Iris pigment epithelial cell (primary cell): ENCODE results near the gene ITPK1.

ENCODE experiments used
- DNase-seq: peaks from one replicate; pipeline ENCODE4 v3.0.0-alpha.2; 2011; ENCODE audit warnings: low read depth

Gene ITPK1

DNA sequence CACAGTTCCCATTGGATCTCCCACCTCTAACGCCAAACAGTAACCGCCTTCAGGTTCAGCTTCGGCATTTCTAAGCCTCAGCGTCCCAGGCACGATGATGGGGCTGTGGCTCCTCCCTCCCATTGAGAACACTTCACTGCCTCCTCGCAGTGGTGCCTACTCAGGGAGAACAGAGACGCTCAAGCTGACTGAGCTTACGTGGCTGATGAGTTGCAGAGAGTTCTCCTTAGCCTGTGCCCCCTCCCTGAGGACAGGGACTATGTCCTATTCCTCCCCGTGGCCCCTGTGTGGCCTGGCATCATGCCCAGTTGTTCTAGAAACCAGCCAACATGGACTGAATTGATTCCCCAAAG lies 87.0 kb downstream of the ITPK1 start:
- no peak for DNase-seq

DNA sequence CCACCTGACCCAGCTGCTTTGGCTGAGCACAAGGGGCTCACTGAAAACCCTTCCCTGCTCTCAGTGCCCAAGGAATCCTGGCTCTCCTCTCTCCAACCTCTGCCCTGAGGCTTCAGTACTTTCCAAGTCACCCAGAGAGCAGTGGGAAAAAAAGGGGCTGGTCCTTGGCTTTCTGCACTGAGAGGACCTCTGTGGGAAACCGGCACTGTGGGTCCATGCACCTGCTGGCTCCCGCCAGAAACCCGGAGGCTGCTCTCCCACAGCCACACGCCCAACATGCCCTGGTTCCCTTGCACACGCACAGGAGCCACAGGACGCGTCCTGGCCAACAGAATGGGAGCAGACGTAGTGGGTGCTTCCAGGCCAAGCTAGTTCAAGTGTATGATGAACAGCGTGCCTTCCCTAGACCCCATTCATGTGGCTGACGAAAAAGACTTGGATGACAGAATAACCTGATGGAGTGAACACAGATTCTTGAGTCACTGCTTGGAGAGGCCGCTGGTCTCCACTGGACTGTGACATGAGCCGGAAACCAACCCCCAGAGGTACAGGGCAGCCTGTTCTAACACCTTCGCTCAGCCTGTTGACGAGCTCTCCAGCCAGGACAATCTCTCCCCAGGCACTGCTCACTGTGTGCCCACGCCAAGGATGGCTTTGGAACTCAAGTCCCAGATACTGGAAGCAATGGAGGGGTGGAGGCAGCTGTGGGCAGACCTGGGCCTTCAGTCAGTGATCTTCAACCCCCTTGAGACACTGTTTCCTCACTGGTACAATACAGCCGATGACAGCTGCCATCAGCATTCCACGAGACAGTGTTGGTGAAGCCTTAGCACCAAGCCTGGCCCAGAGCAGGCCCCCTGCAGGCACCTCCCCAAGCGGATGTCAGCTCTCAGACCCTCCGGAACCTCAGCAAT lies 87.7 kb downstream of the ITPK1 start:
- DNase-seq: no peak

DNA sequence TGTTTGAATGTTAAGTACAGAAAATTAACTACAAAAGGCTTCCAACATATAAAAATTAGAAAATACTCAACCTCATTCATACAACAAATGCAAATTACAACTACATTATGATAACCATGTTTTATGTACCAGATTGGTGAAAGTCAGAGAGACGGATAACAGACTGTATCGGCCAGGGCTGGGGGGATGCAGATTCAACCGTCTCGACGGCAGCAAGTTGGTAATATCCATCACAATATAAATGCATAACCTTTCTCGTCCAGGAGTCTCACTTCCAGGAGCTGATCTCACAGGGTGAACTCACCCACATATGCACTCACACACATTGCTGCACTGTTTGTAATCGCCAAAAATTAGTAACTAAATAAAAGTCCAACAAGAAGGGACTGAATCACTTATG lies 89.4 kb downstream of the ITPK1 start:
- no peak for DNase-seq

DNA sequence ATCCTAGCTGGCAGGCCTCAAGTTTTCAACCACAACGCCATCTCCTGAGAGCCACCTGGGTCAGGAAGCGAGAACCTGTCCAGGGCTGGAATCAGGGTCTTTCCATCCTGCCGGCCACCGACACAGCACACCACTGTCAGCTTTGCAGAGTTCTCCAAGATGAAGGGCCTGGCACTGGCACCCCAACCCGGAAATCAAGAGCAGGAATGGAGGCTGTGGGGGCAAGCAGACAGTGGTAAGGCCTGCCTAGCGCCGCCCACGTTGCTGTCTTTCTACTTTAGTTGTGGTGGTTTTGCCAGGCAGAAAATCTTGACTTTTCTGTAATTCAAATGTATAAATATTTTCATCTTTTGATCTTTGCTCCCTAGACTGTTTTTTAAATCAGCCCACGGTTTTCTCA lies 90.7 kb downstream of the ITPK1 start:
- DNase-seq: no peak

DNA sequence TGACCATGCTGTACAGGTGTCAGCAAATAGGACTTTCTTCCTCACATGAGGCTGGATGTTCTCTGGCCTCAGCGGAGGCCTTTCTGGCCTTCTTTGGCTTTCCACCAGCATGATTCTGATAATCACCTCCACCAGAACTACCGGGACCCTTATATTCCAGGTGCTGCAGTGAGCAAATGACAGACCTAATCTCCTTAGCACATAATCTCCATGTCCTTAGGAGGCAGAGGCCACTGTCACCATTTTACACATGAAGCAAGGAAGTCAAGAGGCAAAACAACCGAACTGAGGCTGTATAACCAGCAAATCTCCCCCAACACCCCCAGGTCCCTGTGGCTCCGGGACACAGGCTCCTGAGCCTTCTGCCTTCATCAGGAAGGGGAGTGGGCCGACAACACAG lies 91.2 kb downstream of the ITPK1 start:
- DNase-seq: no peak

DNA sequence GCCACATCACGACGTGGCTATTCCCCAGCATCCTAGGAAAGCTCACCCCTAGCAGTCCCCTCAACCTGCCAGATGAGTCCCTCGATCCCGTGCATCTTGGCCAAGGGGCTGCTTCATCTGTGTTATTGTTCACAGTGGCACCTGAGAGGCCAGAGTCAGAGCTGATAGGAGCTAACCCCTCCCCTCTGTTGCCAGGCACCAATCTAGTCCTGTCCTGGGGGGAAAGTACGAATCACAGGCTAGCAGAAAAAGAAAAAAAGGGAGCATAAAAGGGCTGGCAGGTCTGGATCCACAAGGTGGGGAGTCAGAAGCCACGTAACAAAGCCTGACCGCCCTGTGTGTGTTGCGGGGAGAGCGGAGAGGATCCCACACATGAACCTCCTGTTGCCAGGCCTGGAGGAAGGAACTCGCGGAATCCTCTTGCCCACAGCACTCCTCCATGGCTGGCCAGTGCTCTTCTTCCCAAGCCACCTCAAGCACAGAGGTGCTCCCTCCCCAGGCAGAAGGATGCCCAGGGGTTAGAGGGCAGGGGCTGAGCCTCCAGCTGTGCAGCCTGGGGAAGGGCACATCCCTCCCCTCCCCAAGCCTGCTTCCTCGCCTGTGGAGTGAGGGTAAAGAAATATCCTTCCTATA lies 91.8 kb downstream of the ITPK1 start:
- no peak for DNase-seq

DNA sequence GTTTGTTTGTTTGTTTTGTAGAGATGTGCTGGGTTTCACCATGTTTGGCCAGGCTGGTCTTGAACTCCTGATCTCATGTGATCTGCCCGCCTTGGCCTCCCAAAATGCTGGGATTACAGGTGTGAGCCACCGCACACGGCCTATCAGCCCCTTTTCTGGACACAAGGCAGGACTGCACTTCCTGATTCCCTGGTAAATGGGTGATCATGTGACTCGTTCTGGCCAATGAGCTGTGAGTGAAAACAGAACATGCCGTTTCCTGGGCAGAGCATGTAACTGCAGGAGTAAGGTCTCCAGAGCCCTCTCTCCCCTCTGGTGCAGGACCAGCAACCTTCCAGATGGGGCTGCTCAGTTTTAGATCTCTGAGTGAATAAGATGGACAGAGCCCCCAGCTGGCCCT lies 92.7 kb downstream of the ITPK1 start:
- peak; percentile 22 for DNase-seq

DNA sequence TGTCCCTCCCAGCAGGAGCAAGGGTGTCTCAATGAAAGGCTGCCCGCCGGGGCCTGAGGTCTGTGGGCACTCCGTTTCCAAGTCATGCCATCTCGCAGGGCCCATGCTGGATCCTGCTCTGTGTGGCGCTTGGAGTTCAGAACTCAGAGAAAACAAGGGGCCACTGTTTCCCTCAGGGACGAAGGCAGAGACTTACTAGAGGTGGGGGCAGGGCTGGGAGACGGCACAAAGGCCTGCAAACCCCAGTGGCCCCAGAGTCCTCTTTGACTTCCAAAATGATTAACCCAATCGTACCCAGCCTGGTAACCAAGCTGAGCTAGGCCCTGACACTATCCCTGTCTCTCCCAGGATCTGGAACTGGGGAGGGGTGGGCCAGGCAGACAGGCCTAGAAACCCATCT lies 95.8 kb downstream of the ITPK1 start:
- no peak for DNase-seq

DNA sequence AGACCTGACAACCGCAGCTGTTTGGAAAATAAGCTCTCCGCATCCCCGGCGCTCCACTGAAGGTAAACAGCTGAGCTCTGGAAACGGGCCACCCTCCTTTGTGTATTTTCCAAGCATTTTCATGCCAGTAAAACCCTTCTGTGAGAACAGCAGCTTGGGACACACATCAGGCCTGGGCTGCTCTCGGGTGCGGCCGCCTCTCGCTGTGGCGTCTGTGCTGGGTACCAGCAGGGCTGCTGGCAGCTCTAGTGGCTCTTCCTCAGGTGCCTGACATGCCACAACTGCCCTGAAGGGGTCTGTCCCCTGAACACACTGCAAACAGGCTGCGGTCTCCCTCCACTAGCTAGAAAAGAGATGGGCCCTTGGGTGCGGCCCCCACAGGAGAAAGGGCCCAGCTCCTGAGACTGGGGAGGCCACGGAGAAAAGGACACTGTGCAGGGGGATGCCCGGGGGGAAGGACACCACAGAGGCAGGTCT lies 96.3 kb downstream of the ITPK1 start:
- no peak for DNase-seq

DNA sequence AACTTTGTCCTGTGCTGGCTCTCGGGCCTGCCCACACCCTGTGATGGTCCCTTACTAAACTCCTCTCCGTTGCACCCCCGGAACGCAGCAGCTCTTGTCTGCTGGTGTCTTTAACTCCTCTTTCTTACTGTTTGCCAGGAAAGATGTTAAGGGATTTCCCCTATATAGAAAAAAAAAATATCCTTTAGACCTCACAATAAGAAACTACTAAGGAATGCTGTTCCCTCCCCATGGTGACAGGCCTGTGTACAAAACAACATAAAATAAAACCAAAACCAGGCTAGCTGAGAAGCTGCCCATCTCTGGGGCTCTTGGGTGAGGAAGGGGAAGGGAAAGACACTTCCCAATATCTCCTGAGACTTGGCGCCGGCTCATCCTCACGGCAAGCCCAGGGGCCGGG lies 97.4 kb downstream of the ITPK1 start:
- DNase-seq: no peak

DNA sequence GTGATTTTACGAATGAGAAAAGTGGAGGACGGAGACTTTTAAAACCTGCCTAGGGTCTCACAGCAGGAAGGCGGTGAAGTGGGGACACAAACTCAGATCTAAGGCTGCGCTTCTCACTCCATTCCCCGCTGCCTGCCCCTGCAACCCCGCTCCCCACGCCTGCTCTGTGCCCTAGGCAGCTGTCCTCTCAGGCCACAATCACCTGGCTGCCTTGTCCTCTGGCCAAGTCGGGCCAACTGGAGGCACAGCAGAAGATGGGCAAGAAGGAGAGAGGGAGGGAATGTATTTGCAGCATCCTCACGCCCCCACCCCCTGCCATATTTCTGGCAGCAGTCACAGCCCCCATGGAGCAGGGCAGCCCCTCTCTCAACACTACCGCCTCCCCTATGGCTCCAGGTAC lies 97.8 kb downstream of the ITPK1 start:
- DNase-seq: no peak

DNA sequence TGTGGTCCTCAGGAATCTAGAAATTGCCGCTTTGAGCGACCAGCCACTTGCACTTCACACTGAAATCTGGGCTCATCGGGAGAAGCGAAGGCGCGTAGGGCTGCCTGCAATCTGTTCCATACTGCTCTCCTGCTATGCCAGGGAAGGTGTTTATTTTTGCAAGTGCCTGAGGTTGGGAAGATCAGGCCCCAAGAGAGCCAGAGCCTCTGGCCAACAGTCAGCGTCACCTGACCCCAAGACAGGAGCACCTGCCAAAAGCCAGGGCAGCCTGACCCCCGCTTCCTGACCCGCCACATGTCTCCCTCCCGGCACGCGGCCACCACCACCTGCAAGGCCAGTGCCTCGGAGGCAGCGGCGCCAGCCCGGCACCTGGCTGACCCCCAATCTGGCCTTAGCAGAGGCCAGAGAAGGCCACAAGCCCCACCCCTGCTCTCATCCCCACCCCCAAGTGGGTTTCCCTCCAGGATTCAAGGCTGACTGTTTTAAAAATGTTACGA lies 98.4 kb downstream of the ITPK1 start:
- DNase-seq: no peak

DNA sequence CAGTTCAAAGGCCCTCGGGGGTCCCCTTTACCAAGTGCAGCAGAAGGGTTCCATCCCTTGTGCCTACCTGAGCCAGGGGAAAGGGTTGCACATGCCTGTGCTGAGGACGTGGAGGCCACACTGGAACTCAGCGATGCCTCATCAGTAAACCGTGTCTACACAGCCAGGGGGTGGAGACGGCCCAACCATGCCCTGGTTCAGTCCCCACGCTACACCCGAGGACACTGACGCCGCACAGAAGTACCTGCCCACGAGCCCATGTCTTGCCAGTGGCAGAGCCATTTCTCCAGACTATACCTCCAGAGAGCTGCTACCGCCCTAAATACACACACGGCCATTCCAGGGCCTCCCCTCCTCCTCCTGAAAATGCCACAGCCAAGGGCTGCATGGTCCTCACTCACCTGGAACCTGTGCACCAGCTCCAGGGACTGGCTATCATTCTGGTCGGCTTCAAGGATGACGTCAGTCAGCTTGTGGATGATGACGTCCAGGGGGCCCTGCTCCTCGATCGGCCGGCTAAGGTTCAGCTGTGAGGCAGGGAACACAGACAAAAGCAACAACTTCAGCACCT lies 99.4 kb downstream of the ITPK1 start:
- DNase-seq: no peak

DNA sequence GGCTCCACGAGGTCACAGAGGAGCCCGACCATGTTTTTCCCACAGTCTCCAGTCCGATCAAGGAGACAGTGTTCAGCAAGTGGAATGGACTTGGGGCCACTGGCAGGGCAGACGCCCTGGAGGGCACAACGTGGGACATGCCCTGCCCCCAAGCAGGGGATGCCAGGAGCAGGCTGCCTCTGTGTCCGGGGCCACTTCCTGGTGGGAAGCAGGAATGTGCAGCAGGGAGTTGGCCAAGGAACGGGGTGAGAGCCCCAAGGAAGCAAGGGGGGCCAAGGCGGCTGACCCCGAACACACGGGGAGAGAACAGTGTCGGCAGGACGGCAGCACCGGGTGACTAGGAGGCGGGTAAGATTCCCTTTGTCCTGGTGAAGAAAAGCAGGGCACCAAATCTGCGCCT lies 100.2 kb downstream of the ITPK1 start:
- no peak for DNase-seq

DNA sequence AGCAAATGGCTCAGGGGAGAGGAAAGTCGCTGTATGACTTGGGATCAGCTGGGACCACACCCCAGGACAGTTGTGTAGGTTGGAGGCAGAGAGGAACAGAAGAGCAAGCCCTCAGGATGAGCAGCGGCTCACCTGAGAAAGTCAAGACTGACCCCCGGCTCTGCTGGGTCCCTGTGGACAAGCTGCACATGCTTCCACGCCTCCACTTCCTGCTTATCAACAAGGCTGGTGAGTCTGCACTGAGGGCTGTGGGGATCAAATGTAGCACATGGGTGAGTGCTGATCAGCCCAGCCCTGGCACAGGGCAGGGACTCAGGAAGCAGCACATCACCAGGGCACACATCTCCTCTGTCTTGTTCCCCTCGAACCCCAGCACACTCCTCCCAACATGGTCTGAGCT lies 100.7 kb downstream of the ITPK1 start:
- no peak for DNase-seq

DNA sequence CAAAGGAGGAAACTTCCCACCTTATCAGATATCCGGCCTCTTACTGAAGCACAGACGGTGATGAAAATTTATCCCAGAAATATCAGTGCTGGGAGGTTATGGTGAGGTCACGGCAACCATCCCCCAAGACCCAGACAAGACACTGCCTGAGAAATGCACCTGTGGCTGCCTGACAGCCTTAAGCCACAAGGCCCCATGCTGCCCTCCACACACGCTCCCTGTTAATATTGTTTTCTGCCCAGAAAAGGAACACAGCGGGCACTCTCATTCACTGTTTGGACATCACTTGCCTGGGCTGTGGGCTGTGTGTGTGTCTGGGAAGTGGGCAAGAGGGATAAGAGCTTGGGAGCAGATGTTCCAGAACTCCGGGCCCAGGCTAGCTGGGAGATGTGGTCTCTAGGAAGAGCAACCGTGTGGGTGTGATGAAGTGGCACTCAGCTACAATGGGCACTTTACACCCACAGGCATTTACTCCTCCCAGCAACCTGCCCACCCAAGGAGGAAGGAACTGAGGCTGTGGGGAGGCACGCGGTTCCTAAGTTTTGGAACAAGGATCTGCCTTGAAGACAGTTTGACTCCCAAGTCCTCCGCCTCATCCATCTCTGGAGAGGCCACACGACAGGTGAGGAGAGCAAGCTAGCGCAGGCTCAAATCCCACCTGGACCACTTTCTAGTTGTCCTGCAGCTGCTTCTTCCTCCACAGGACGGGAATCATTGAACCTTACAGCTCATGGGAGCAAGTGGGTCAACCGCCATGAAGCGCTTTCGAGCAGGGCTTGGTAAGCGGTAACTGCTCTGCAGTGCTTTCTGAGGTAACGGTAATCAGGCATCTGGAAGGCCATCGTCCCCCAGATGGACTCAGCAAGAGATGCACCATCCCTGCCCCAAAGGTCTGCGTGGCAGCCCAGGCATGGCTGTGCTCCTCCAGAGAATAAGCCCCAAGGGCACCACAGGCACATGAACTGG lies 101.4 kb downstream of the ITPK1 start:
- no peak for DNase-seq

DNA sequence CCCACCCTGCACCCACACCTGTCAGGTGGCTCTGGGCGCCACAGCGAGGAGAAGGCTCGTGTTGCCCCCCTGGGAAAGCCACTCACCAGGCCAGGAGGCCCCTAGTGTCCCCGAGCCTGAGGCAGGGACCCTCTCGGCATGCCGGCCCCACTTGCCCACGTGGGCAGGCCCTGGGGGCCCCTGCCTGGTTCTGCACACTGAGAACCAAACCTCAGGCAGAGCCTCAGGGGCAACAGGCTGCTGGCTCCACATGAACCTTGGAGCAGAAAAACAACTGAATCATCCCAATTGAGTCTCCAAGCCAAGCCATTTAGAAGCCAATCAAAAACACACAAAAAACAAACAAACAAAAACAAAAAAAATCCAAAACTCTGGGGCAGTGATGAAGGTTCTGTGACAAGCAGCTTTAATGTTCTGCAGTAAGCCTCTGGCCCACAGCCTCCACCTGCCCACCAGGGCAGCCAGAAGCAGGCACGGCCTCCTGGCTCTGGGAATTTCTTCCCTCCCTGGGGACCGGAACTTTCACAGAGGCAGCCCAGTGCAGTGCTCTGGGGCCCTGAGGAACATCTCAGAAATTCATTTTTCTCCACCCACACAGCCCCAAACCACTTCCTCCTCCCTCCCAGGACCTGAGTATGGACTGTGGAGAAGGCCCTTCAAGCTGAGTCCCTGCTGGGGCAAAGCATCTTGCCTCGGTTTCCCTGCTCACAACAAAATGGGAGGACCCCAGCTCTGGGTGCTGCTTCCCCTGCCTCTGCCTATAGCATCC lies 102.6 kb downstream of the ITPK1 start:
- peak; percentile 49 for DNase-seq

DNA sequence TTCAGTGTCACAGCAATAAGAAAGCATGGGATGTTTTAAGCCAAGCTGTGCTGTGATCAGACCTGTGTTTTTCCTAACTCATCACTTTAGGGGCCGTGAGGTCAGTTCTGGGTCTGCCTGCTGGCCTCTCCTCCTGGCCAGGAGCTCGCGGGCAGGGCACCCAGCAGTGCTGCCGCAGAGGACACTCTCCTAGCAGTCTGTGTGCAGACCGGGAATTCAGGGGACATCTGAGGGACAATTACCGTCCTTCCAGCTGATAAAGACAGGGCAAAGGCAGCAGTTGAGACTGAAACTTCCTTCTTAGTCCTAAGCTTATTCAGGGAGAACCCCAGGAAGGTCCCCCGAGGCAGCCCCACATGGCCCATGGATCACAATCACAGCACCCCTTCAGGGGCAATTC lies 103.2 kb downstream of the ITPK1 start:
- DNase-seq: no peak

DNA sequence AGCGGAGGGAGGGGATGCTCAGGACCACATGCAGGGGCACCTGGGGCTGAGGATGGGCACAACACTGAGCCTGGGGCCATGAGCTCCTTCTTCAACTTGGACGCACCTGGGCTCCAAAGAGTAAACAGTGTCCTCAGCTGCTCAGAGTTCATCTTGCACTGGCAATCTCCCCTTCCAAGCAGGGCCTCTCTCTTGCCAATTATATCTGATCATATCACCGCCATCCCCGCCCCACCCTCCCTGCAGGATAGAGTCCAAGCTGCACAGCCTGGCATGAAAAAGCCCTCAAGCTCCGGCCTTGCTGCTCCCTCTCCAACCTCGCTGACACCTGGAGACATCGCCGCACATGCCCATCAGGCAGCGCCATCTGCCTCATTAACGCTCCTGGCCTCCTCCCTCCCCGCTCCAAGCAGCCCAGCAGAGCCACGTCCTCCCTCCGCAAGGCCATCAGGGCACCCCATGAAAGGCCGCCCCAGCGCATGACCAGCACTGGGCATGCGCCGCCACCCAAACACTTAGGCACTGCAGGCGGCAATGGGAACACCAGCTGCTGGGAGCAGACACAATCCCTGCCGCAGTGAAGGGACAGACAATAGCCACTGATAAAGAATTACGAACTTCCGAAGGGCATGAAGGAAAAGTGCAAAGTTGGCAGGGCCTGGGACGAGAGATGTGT lies 103.9 kb downstream of the ITPK1 start:
- no peak for DNase-seq

DNA sequence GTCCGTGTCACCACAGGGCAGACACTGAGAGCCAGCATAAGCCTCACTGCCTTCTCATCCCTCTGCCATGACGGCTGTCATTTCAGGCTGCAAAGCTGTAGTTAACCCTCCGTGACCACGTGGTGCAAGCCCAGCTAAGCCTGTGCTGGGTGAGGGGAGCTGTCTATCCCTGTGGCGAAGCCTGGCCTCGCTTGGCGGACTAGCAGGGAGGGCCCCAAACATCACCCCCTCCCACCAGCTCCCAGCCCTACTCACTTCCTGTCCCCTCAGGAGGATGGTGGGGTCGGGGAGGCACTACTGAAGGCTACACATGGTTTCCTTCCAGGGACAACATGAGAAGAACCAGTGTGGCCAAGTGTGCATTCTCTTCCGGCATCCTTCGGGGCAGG lies 104.6 kb downstream of the ITPK1 start:
- DNase-seq: no peak
